ENCODE data around the gene BICD1.

GRCh38 chr12:32309811-32310736 is 203.4 kb downstream of the BICD1 start:
- TF ChIP-seq YY1 (IDR thresholded peaks at IDR 0.05; ENCODE audit: insufficient read depth, insufficient read length) (no peak), ZNF274 (IDR thresholded peaks at IDR 0.05; ENCODE audit: low read depth, low read length) (no peak), SUZ12 (IDR thresholded peaks at IDR 0.05; ENCODE audit: extremely low read depth, insufficient read depth, insufficient read length) (no peak)

Measured in NT2/D1 (cell line).